HepG2 (cell line): ENCODE results near the gene ZNF442. TPM values are rescaled to one million over a fixed set of nuclear protein-coding genes. Genes with fewer than 3 reads are reported as not detected.

ENCODE experiments used
- ARID2 ChIP-seq: sonication (generic); formaldehyde crosslinking; IDR thresholded peaks from 2 replicates; pipeline ENCODE4 v1.8.1; 2022; ENCODE audit warnings: mild to moderate bottlenecking, missing genetic modification reagents, borderline replicate concordance
- ARID3A ChIP-seq: IDR thresholded peaks from 2 replicates; pipeline ENCODE4 v1.6.1; 2012; ENCODE audit warnings: low read depth, low read length, improper control_type of control experiment
- CHD2 ChIP-seq: IDR thresholded peaks from 2 replicates; pipeline ENCODE4 v1.6.1; 2011; ENCODE audit warnings: low read depth, low read length, improper control_type of control experiment
- DMAP1 ChIP-seq: IDR thresholded peaks from 2 replicates; pipeline ENCODE4 v1.6.1; 2016
- FOSL1 ChIP-seq: sonication (generic); formaldehyde crosslinking; IDR thresholded peaks from 2 replicates; pipeline ENCODE4 v1.9.0; 2021; ENCODE audit warnings: missing genetic modification reagents, borderline replicate concordance
- HDAC1 ChIP-seq: sonication (generic); formaldehyde crosslinking; IDR thresholded peaks from 2 replicates; pipeline ENCODE4 v1.5.1; 2020; ENCODE audit warnings: mild to moderate bottlenecking, missing genetic modification reagents
- HIC2 ChIP-seq: sonication (generic); formaldehyde crosslinking; IDR thresholded peaks from 2 replicates; pipeline ENCODE4 v1.9.0; 2022; ENCODE audit warnings: low read depth, missing genetic modification reagents
- MAFG ChIP-seq: sonication (generic); formaldehyde crosslinking; IDR thresholded peaks from 2 replicates; pipeline ENCODE4 v1.5.1; 2020; ENCODE audit warnings: mild to moderate bottlenecking, missing genetic modification reagents
- MIER3 ChIP-seq: IDR thresholded peaks from 2 replicates; pipeline ENCODE4 v1.6.1; 2016; ENCODE audit warnings: missing compliant biosample characterization, borderline replicate concordance
- MLLT10 ChIP-seq: sonication (generic); formaldehyde crosslinking; IDR thresholded peaks from 2 replicates; pipeline ENCODE4 v1.4.0; 2020; ENCODE audit warnings: missing genetic modification reagents
- NR1H2 ChIP-seq: sonication (generic); formaldehyde crosslinking; IDR thresholded peaks from 2 replicates; pipeline ENCODE4 v1.8.1; 2022; ENCODE audit warnings: low read depth, missing genetic modification reagents, borderline replicate concordance
- PPARG ChIP-seq: conservative IDR thresholded peaks from 2 replicates; pipeline ENCODE4 v1.6.1; 2016; ENCODE audit warnings: missing biosample characterization, missing genetic modification reagents
- SAP130 ChIP-seq: IDR thresholded peaks from 2 replicates; pipeline ENCODE4 v1.6.1; 2016; ENCODE audit warnings: low read depth
- SKIL ChIP-seq: sonication (generic); formaldehyde crosslinking; IDR thresholded peaks from 2 replicates; pipeline ENCODE4 v1.8.0; 2022; ENCODE audit warnings: missing genetic modification reagents, mild to moderate bottlenecking, moderate library complexity, borderline replicate concordance
- ZFAT ChIP-seq: sonication (generic); formaldehyde crosslinking; conservative IDR thresholded peaks from 2 replicates; pipeline ENCODE4 v1.8.1; 2023; ENCODE audit warnings: missing genetic modification reagents, inconsistent platforms
- ZNF12 ChIP-seq: sonication (generic); formaldehyde crosslinking; IDR thresholded peaks from 2 replicates; pipeline ENCODE4 v1.5.0; 2020; ENCODE audit warnings: missing genetic modification reagents
- ZNF510 ChIP-seq: sonication (generic); formaldehyde crosslinking; IDR thresholded peaks from 2 replicates; pipeline ENCODE4 v1.4.0; 2020; ENCODE audit warnings: low read depth, mild to moderate bottlenecking, missing genetic modification reagents
- ZNF530 ChIP-seq: sonication (generic); formaldehyde crosslinking; IDR thresholded peaks from 2 replicates; pipeline ENCODE4 v1.5.0; 2020; ENCODE audit warnings: low read depth, mild to moderate bottlenecking, missing genetic modification reagents
- ZNF557 ChIP-seq: sonication (generic); formaldehyde crosslinking; IDR thresholded peaks from 2 replicates; pipeline ENCODE4 v1.4.0; 2020; ENCODE audit warnings: missing genetic modification reagents
- ZNF564 ChIP-seq: sonication (generic); formaldehyde crosslinking; IDR thresholded peaks from 2 replicates; pipeline ENCODE4 v1.8.1; 2023; ENCODE audit warnings: mild to moderate bottlenecking, missing genetic modification reagents
- ZNF589 ChIP-seq: sonication (generic); formaldehyde crosslinking; conservative IDR thresholded peaks from 2 replicates; pipeline ENCODE4 v1.8.0; 2022; ENCODE audit warnings: mild to moderate bottlenecking, moderate library complexity, missing genetic modification reagents
- ZNF75D ChIP-seq: sonication (generic); formaldehyde crosslinking; IDR thresholded peaks from 2 replicates; pipeline ENCODE4 v1.8.1; 2023; ENCODE audit warnings: missing genetic modification reagents, mild to moderate bottlenecking, borderline replicate concordance
- ZNF781 ChIP-seq: sonication (generic); formaldehyde crosslinking; IDR thresholded peaks from 2 replicates; pipeline ENCODE4 v1.5.1; 2020; ENCODE audit warnings: borderline replicate concordance, mild to moderate bottlenecking, missing genetic modification reagents; ENCODE audit errors: not compliant biosample characterization
- ZNF879 ChIP-seq: sonication (generic); formaldehyde crosslinking; IDR thresholded peaks from 2 replicates; pipeline ENCODE4 v1.8.1; 2023; ENCODE audit warnings: missing genetic modification reagents
- polyA plus RNA-seq, 8 experiments: library from polyadenylated mRNA; depleted of rRNA in 3 of 8; stranded (reverse) in 7 of 8; unstranded in 1 of 8; fragments of >200 nt; fragmentation: Illumina TruSeq in 4 of 8; extraction: Trizol in 4 of 8; gene quantifications; 2 replicates each; pipeline versions ENCODE4 v1.2.1 to v1.2.3, GENCODE V29; 2011 to 2016; ENCODE audit warnings: low read depth in 4 of 8, missing spikeins in 1 of 8, mixed read lengths in 1 of 8; ENCODE audit not compliant: insufficient read depth in 1 of 8
- total RNA-seq, 5 experiments: library from RNA; depleted of rRNA; stranded (reverse); fragments of >200 nt; fragmentation: Illumina TruSeq; extraction: Trizol; gene quantifications; 2 replicates each; pipeline ENCODE4 v1.2.3, GENCODE V29; 2016; ENCODE audit warnings: low read depth in 1 of 5
- TF ChIP-seq, protein P1 (sequence below): IDR thresholded peaks from 2 replicates; pipeline ENCODE4 v1.6.1; 2016; ENCODE audit warnings: missing genetic modification reagents, missing compliant biosample characterization

The ZNF442 gene
- total and polyA plus RNA-seq, 2 of the 13 experiments (the other 11 are each of a cell fraction or from before 2014, with no cell fraction given) = 1.0 to 6.0 TPM

- TF ChIP-seq, protein P1, sequence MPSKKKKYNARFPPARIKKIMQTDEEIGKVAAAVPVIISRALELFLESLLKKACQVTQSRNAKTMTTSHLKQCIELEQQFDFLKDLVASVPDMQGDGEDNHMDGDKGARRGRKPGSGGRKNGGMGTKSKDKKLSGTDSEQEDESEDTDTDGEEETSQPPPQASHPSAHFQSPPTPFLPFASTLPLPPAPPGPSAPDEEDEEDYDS = peak; percentile 32; the same call in 1 of the 2 replicates
- TF ChIP-seq ARID2 (no peak), FOSL1 (CRISPR knock-in tag) (no peak), ZNF75D (CRISPR knock-in tag) (no peak), ZFAT (CRISPR knock-in tag) (no peak), ZNF557 (CRISPR knock-in tag) (no peak), ARID3A (peak; percentile 72; the same call in 1 of the 2 replicates), ZNF781 (CRISPR knock-in tag) (no peak), SKIL (CRISPR knock-in tag) (peak; percentile 82; the same call in 1 of the 2 replicates), DMAP1 (CRISPR knock-in tag) (peak; percentile 52; the same call in 1 of the 2 replicates), ZNF589 (CRISPR knock-in tag) (0 out of 2 replicates have a peak, but pooled peaks have one; percentile 21), PPARG (peak; percentile 91), NR1H2 (CRISPR knock-in tag) (no peak), MAFG (CRISPR knock-in tag) (no peak), CHD2 (peak; percentile 58), MIER3 (0 out of 2 replicates have a peak, but pooled peaks have one; percentile 37), SAP130 (peak; percentile 87), ZNF530 (CRISPR knock-in tag) (no peak), ZNF510 (no peak), ZNF879 (CRISPR knock-in tag) (no peak), MLLT10 (no peak), ZNF12 (CRISPR knock-in tag) (peak; percentile 37; the same call in 1 of the 2 replicates), HDAC1 (CRISPR knock-in tag) (peak; percentile 48; the same call in 1 of the 2 replicates), HIC2 (CRISPR knock-in tag) (no peak), ZNF564 (CRISPR knock-in tag) (0 out of 2 replicates have a peak, but pooled peaks have one; percentile 45)
Observed at GRCh38 chr19:12331211-12331941, 34.1 kb downstream of the ZNF442 start (continued).
